ENCODE results near the gene STAB2.
A peak's percentile ranks its signal among the peaks of the same experiment; 100 is the strongest.
"Not testable (repeated sequence)": the region's sequence is repeated elsewhere in the genome, so short reads cannot be mapped to it uniquely, and the experiment has no call there.

The STAB2 gene

DNA sequence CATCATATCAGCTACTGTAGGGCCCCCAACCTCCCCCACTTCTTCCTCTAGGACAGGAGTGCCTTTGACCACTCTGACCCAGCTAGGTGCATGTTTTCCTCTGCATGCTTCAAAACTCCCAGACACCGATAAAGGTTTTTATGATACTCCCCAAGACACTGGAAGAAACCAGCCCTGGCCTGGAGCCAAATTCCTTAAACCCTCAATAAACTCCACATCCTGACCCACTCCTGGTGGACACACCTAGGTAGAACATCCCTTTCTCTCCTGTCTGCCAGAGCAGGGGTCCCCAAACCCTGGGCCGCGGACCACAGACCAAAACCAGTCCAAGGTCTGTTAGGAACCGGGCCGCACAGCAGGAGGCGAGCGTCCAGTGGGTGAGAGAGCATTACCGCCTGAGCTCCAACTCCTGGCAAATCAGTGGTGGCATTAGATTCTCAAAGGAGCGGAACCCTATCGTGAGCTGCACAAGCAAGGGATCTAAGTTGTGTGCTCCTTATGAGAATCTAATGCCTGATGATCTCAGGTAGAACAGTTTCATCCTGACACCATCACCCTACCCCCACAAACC lies 204.4 kb downstream of the STAB2 start:
- DNase-seq = no peak

DNA sequence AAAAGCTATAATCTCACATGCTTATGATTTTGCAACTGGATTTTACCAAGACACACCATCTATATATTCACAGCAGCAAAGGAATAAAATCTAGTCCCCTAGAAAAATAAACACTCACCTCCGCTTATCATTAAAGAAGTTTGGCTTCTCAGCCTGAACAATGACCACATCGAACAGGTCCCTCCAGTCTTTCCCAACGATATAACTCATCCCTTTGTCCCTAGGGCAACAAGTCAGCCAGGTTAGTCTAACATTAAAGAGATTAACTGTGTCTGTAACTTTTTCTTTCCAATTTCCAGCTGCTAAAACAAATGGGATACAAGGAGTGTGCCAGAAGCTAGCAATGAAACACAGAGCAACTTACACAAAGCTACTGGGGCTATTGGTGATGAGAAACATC lies 206.0 kb downstream of the STAB2 start:
- no peak for DNase-seq

DNA sequence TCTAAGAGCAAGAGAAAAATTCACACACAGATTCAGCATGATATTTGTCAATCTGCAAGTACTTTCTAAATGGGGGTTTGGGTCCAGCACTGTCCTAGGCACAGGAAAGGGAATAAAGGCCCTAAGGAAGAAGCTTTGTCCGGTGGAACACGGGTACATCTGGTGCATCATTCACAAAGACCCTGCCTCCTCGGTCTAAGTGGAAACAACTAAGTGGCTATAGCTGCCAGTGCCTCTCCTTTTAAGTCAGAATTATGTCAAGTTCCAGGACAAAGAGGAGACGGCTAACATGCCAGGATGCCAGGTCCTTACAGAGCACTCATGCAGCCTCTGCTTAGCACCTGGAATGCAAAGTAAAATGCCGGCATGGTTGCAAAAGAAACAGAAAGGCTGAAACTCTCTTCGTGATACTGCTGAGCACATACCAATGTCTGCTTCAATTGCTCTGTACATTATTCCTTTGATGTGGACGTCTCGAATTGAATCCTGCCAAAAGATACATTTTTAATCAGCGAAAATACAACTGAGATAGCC lies 206.5 kb downstream of the STAB2 start:
- no peak for DNase-seq

DNA sequence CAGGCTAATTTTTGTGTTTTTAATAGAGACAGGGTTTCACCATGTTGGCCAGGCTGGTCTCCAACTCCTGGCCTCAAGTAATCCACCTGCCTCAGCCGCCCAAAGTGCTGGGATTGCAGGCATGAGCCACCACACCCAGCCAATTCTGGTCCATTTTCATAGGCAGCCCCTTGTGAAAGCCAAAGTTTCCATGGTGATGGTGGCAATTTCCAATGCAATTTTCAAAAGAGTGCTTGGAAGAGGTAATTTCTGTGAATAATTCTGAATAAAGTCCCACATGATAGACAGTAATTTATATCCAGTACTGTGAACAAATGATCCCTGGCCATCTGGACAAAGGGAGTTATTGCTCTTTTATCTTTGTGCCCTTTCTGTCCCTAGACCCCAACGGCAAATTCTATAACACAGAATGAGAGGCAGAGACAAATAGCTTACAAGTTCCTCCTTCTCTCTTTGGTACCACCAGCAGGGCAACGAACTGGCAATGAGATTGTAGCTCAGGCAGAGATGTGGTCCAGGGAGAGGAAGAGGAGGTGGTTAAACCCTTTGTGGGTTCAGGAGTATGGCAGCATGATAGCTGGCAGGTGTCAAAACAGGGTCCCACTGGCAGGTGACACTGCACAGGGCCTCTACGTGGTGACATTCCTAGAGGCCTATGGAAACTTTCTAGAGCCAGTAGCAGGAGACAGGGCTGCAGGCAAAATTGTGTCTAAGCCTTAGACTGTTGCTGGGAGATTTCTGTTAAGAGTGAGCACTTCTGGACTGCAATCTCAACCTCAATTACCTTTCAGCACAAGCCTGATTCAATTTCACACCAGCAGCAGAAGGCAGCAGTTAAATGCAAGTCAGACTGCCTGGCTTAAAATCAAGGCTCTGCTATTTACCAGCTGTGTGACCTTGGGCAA lies 207.5 kb downstream of the STAB2 start:
- no peak for DNase-seq

DNA sequence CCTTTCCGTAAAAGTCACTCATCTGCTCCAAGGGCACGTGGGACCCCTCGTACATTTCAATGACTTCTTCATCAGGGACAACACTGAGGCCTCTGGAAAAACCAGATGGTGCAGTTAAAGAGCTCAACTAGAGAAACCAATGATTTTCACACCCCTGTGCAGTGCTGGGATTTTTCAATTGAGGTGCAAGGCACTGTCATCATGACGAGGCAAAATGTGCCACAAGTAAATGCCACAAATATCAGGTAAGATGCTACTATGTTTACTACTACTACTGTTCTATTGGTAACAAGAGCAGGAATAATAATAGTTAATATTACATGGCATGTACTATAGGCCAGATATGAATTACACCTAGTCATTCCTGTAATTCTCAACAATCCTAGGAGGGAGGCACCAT lies 211.5 kb downstream of the STAB2 start:
- no peak for DNase-seq

DNA sequence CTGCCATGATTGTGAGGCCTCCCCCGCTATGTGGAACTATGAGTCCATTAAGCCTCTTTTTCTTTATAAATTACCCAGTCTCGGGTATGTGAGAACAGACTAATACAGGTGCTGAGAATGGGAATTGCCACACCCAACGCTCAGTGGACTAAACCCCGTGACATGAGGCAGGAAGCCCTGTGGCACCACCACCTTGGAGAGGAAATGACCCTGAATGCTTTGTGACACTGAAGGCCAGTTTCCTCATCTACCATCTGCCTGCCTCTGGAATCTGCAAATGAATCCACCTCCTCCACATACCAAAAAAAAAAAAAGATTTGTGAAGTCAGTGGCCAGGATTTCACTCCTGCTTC lies 212.4 kb downstream of the STAB2 start:
- DNase-seq = no peak

DNA sequence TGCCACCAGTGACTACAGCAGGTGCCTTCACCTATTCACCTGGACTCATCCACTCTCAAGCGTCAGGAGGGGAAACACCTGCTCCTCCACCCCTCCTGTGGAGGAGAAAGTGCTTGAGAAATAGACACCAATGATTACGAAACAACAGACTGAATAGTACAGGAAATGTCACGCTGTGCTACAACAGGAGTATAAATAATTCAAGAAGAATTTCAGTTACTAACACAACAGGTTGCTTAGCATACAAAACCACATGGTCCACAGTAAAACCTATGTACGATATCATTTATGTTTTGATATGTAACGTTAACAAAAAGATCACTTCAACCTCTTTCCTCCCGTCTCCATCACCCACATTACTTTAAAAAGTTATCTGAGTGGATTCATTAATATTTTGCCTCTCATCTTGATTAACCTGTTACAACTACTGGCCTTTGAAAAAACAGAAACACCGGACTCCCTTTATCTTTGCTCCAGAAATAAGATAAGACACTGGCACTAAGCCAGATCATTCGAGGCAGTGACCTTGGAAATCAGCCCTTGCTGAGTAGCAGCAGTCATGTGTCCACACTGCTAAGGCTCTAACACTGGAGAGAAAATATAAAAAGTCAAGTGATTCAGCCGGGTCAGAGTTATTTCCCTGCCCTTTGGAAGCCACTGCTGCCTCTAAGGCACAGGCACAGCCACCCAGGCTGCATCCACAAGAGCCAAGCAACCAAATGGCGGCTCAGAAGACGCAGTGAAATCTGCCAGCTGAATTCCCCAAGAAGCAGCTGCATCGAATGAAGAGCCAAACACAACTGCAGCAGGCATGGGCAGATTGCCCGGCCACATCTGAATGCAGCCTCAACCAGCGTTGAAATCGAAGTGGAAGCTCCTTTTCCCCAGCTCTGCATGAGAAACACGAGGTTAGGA lies 213.0 kb downstream of the STAB2 start:
- peak; percentile 91 for DNase-seq

DNA sequence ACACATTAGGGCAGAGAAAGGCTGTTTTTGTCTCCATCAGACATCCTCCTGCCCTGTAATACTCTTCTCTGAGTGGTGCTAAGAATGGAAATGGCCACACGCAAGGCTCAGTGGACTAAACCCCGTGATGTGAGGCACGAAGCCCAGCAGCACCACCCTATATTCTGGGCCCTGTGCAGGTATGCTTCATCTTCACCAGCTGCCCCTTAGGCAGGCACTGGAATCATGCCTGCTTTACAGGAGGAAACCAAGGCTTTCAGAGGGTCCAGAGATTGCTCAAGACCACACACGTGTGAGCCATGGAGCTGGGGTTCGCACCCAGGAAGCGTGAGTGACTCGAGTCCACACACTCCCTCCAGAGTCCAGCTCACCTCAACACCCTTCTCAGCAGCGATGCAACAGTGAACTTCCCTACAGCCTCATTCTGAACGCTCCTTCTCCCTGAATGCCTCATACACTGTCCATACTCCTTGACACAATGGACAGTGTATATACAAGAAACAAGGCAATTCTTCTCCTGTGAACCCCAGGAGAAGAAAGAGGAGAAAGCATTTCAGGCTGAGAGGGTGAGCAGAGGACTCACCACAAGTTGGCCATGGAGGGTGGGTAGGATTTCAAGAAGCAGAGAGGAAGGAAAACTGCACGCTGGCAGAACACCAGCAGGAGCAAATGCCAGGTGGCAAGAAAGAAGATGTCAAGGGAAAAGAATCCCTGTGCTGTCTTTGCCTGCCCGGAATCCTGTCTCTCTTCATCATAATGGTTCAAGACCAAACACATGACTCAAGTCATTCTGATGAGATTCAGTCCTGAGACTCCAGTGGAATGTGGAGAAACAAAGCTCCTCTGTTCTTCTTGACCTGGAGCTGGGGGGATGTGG lies 214.9 kb downstream of the STAB2 start:
- DNase-seq = no peak

DNA sequence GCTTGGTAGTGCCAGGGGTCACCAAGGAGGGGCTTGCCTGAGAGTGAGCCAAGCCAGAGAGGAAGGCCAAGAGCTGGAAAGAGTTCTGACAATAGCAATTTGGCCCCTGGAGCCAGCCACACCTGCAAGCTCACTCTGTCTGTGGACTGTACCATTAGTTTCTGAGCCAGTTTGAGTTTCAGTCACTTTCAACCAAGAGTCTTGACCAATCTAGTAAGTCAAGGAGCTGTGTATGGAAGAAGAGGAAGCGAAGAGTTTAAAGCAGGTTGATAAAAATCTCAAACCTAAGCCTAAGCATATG lies 215.5 kb downstream of the STAB2 start:
- no peak for DNase-seq

DNA sequence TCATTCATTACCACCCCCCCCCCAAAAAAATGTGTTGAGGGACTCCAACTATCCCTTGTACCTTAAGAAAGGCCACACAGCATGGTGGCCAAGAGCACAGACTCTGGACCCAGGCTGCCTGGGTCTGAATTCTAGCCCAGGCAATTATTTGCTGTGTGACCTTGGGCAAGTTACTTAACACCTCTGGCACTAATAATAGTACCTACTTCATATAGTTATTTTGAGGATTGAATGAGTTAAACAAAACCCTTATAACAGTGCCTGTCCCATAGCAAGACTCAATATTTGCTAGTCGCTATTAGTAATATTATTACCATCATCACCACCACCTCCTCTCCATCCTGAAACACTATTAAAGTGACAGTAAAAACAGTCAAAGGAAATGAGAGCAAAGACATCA lies 216.8 kb downstream of the STAB2 start:
- DNase-seq = no peak

DNA sequence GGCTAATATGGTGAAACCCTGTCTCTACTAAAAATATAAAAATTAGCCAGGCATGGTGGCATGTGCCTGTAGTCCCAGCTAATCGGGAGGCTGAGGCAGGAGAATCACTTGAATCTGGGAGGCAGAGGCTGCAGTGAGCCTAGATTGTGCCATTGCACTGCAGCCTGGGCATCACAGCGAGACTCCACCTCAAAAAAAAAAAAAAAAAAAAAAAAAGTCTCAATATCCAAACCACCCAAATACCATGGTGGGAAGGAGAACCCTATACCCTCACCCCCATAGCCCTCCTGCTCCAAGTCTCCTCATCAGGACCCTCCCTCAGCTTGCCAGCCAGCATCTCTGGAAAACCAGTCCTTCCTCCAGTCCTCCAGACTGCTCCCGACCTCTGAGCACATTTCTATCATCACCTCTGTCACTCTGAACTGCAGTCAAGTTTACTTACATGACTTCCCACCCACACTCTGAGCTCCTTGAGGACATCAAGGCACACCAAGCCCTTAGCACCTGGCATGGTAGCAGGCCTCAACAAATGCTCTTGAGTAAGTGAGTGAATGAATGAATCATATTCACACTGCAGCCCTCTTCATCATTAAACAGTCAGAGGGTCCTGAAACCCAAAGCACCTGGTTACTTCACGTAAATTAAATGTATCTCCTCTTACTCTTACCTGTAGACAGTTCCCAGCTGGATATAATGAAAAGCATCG lies 218.7 kb downstream of the STAB2 start:
- DNase-seq = no peak

DNA sequence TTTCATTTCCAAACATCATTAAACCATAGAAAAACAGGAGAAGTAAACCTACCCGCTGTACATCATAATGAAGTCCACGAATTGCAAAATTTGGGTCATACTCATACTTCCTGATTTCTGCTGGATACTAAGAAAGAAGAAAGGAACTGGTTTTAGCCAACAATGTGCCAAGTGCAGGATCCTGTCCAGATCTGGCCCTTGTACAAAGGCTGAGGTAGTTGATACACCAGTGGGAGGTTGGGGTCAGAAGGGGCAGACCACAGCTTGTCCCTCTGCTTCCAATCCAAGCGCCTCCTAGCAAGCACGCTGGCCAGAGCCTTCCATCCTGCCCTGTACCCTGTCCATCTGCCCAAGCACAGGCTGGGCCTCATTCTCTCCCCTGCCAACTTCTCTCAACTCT lies 219.7 kb downstream of the STAB2 start:
- no peak for DNase-seq

DNA sequence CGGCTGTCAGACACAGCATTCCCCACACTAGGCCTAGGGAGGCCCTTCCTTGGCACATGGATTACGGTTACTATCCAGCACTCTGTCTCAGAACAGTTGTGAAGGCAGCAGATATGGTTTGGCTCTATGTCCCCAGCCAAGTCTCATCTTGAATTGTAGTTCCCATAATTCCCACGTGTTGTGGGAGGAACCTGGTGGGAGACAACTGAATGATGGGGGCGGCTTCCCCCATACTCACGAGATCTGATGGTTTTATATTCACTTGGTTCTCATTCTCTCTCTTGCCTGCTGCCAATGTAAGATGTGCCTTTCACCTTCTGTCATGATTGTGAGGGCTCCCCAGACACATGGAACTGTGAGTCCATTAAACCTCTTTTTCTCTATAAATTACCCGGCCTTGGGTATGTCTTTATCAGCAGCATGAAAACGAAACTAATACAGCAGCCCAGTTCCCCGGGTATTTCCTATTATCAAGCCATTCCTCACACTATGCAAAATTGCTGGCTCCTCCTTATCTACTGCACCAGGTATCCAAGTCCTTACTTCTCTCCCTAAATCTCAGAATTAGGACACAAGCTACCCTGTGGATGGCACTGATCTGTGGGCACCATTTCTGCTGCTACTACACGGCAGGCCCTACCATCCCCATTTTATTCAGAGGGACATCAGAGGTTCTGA lies 220.6 kb downstream of the STAB2 start:
- DNase-seq = no peak

DNA sequence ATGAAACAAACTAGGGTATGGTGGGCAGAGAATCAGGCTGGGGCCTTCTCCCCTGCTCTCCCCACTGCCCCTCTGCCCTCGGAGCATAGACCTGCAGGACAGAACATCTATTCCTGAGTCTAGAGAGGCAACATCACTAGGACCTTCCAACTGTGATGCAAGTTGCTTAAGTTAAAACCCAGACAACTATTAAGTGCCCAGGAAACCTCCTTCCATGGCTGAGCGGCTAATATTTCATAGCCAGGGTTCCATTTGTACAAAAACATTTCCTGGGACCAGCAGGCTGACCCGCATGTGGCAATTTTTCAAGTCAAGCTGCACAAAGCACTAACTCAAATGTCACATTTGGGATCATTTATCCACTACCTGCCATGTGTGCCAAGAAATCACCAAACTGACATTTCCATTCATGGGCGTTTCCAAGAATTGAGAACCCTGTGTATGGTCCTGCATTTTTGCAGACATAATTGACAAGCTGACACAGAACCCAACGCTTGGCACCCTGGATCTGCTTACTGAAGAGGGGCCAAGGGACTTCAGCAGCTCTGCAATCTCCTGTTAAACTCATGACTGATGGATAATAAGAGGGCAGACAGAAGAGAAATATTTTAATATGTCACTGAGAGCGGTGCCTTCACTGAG lies 221.3 kb downstream of the STAB2 start:
- no peak for DNase-seq

DNA sequence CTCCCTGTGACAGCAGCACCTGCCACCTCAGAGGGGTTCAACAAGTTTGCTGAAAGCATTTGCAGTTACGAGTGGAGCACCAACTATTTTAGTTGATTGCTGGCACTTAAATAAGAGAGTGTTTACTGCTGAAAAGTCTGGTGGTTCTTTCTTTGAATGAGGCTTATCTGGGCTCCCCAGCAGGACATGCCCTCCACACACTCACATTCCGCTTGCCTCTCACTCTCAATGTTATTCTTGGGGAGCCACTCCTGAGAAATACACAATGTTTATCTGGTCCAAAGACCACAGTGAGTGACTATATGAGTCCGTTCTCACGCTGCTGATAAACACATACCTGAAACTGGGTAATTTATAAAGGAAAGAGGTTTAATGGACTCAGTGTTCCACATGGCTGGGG lies 222.1 kb downstream of the STAB2 start:
- no peak for DNase-seq

DNA sequence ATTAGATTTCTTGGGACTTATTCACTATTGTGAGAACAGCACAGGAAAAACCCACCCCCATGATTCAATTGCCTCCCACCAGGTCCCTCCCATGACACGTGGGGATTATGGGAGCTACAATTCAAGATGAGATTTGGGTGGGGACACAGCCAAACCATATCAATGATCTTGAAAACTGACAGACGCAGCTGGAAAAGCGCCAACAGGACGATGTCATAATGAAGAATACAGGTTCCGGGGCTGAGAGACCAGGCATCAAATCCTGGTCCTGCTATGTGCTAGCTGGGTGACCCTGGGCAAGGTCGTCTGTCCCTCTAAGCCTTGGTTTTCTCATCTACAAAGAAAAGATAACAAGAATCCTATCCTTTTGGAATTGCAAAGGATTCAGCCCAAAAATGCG lies 222.6 kb downstream of the STAB2 start:
- DNase-seq = not testable (repeated sequence)

DNA sequence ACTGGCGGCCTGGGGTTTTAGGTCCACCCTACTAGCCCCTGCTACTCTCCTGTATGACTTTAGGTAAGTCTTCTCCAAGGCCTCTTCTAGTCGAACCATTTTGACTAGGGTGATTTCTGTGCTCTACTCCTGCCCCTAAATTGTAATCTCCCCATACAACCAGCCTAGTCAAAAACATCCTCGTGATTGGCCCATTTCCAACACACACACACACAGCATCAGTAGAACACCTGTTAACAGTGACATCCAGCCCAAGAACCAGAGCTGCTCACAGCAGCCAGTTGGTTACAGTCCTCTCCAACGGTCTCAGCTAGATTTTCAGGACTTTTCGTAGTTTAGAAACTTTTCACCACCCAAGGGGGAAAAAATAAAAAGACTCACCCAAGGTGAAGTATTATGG lies 223.0 kb downstream of the STAB2 start:
- no peak for DNase-seq

DNA sequence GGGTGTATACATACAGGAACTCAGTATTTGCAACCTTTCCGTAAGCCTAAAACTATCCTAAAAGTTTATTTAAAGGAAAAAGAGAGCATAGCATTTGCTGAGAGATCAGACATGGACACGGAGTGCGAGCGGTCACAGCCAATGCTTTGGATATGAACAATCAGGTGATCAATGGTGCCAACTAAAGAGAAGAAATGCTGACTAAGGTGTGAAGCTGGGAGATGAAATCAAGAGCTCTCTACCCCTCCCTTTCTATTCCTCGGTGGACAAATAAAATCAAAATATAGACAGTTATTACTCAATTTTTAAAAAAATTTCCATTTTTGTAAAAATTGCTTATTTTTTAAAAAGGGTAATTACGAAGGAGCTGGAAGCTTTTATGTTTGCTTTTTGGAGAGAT lies 224.7 kb downstream of the STAB2 start:
- DNase-seq = no peak

DNA sequence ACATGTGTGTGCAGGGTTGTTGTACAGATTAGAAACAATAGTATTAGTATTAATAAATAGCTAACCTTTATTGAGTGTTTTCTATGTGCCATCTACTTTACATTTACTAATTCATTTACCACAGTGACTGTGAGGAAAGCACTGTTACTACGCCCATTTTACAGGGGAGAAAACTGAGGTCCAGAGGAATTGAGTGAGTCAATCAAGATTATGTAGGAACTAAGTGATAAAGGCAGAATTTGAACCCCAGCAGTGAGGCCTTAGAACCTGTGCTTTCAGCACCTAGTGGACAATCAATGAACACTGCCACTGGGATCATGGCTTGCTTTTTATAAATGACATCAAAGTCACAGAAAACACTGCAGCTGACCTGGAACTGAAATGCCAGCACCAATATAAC lies 225.7 kb downstream of the STAB2 start:
- no peak for DNase-seq

DNA sequence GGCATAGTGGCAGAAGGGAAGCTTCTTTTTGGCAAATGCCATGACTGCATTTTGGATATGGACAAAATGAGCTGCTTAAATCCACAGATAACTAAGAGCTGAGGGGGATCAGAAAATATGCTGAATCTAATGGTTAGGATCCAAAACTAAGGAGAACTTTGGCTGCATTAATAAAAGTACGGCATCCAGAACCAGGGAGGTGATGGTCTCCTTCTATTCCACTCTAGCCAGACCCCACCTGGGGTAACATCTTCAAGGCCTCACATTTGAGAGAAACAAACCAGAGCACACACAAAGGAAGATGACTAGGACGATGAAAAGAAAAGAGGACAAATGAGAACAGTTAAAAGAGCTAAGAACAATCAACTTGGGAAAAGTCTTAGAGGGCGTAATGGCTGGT lies 226.4 kb downstream of the STAB2 start:
- DNase-seq = no peak

DNA sequence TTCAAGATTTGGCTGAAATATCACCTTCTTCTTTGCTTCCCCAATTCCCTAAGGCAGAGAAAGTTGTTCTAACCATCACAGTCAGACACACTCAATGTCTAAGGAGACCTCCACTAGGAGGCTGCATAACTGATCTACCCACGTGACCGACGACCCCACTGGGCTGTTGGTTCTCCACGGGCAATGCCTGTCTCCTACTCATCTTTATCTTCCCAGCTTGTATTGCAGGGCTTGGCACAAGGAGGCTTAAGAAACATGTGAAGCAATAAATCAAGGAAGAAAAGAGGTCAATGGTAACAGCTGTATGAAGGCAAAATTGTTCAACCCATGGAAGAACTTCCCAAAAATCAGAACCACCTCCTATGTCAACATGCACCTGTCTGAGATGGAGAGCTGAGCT lies 226.9 kb downstream of the STAB2 start:
- DNase-seq = no peak

Measured in NCI-H774 (cell line).